Adrenal gland (tissue), 12 donors: ENCODE results near the gene TMEM108. TPM values are rescaled to one million over a fixed set of nuclear protein-coding genes. Genes with fewer than 3 reads are reported as not detected.
A peak's percentile ranks its signal among the peaks of the same experiment; 100 is the strongest.

Experiments used
- DNase-seq, 7 donors: peaks; one replicate each; pipeline ENCODE4 v3.0.0-alpha.2; 2019 to 2020
- H3K27ac ChIP-seq, 5 donors: fragments of 200-600 bp; sonication (generic) in 4 of 5; 1 replicate in 3 of 5; 2 replicates in 2 of 5; pipeline versions ENCODE4 v1.5.1 to v1.8.0; 2016 to 2020; ENCODE audit warnings: mild to moderate bottlenecking in 1 of 5
- H3K27me3 ChIP-seq: fragments of 200-600 bp; 2 replicates; pipeline ENCODE4 v1.8.0; 2021
- H3K36me3 ChIP-seq, 2 donors: fragments of 200-600 bp; replicated peaks in 1 of 2; 1 replicate in 1 of 2; 2 replicates in 1 of 2; pipeline versions ENCODE4 v1.5.1 to v1.8.0; 2018 to 2022
- H3K4me1 ChIP-seq, 2 donors: fragments of 200-600 bp; replicated peaks in 1 of 2; 1 replicate in 1 of 2; 2 replicates in 1 of 2; pipeline versions ENCODE4 v1.5.1 to v1.8.0; 2018 to 2021
- H3K4me3 ChIP-seq, 4 donors: fragments of 200-600 bp; sonication (generic) in 3 of 4; one replicate each; pipeline ENCODE4 v1.5.1; 2016 to 2018
- H3K9me3 ChIP-seq, 3 donors: fragments of 200-600 bp; sonication (generic) in 1 of 3; replicated peaks in 1 of 3; 1 replicate in 2 of 3; 2 replicates in 1 of 3; pipeline versions ENCODE4 v1.5.1 to v1.8.0; 2016 to 2021
- POLR2A ChIP-seq, 2 donors: fragments of 450-650 bp; IDR thresholded peaks; one replicate each; pipeline ENCODE4 v1.6.1; 2017; ENCODE audit warnings: antibody characterized with exemption in 2 of 2, mild to moderate bottlenecking in 2 of 2, moderate library complexity in 1 of 2
- WGBS, 4 donors: extraction: QIAGEN DNeasy Blood & Tissue Kit in 2 of 4; methylation state at CpG; one replicate each; pipeline versions ENCODE4 v1.1.5 to v1.1.7; 2013 to 2017; 5-methylcytosine and 5-hydroxymethylcytosine counted together
- intact Hi-C, 2 donors: fragments of 100-400 bp; cut with DNase I; formaldehyde crosslinking; loops; one replicate each; pipeline versions ENCODE4 v1.14.1 to v1.15.0; 2022 to 2023
- polyA plus RNA-seq, 3 donors: library from polyadenylated mRNA; stranded (reverse); fragments of 200-250 nt in 2 of 3; fragments of 350-450 nt in 1 of 3; fragmentation: Illumina TruSeq in 1 of 3; extraction: RNeasy Lipid Tissue Mini Kit (QIAGEN cat#74804) in 1 of 3; gene quantifications; one replicate each; pipeline ENCODE4 v1.2.3, GENCODE V29; 2013 to 2014
- total RNA-seq, 9 donors: library from RNA; depleted of rRNA in 4 of 9; stranded (reverse); fragments of >200 nt in 4 of 9; fragments of 120-200 nt in 1 of 9; fragmentation: NEBNext Ultra II Directional in 1 of 9; extraction: Animal tissue kit (Norgen Biotek cat#: 25700) in 1 of 9; gene quantifications; one replicate each; pipeline versions ENCODE4 v1.1.0 to v1.2.4, GENCODE V29; 2013 to 2023
- TF ChIP-seq, protein P1 (sequence below), 6 experiments: fragments of 450-650 bp in 4 of 6; fragments of 200-600 bp in 2 of 6; sonication (generic) in 1 of 6; IDR thresholded peaks; 1 replicate in 5 of 6; 2 replicates in 1 of 6; pipeline versions ENCODE4 v1.5.1 to v1.8.0; 2016 to 2021; ENCODE audit warnings: antibody characterized with exemption in 6 of 6, mild to moderate bottlenecking in 2 of 6, moderate library complexity in 1 of 6
- donor health status: healthy with polysubstance abuse.
- donor health status: Bipolar disorder and iron deficiency.
- donor health status: DM: yes; HTN: yes; CAD: no.
- donor health status: DM: no; HTN: no; CAD: no.
- donor health status: DM: no; HTN: no; CAD: no.
- donor health status: DM: yes; HTN: yes; CAD: no.

TMEM108 gene
- total and polyA plus RNA-seq, 12 donors, result 0.67 to 38.0 (median 14.8) TPM

DNA sequence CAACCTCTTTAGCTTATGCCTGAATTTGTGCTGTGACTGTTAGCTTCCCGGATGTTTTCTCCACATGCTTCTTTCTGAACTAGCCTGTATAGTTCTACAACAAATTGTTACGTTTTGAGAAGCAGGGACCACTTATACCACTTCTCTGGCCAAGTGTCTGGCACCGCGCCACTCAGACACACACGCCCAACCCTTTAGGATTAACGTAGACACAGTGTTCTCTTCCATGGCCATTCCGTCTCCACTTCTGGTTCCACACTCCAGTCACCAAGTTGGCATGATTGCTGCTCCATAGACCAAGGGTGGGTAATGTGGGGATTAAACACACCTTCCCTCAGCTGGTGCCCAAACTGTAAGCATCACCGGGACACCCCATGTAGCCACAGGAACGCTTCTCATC lies 755 bp upstream of the TMEM108 start:
- Histone ChIP-seq H3K27ac (no peak overlapping the region), H3K36me3 (no peaks in the 10 kb centered on the region), H3K4me1 (peaks cover 12 to 32% of the 10 kb centered on the region in 2 donors), H3K9me3 (no peaks in the 10 kb centered on the region), H3K27me3 (no peaks in the 10 kb centered on the region), H3K4me3 (peak overlapping the region in 1 of 4 donors; percentile 87)
- WGBS, 4 donors, result 79 to 82% (median 81%) methylated on average over 9 of the region's 9 CpGs
- peak in 2 of 7 donors; percentile 27 to 54 for DNase-seq
- TF ChIP-seq, protein P1, sequence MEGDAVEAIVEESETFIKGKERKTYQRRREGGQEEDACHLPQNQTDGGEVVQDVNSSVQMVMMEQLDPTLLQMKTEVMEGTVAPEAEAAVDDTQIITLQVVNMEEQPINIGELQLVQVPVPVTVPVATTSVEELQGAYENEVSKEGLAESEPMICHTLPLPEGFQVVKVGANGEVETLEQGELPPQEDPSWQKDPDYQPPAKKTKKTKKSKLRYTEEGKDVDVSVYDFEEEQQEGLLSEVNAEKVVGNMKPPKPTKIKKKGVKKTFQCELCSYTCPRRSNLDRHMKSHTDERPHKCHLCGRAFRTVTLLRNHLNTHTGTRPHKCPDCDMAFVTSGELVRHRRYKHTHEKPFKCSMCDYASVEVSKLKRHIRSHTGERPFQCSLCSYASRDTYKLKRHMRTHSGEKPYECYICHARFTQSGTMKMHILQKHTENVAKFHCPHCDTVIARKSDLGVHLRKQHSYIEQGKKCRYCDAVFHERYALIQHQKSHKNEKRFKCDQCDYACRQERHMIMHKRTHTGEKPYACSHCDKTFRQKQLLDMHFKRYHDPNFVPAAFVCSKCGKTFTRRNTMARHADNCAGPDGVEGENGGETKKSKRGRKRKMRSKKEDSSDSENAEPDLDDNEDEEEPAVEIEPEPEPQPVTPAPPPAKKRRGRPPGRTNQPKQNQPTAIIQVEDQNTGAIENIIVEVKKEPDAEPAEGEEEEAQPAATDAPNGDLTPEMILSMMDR (IDR thresholded peaks at IDR 0.05), result no peak
- no peak for TF ChIP-seq POLR2A (IDR thresholded peaks at IDR 0.05)
- intact Hi-C loops, result loop anchor here in 1 of 2 donors (10.0 kb wide), 1 partner anchor 303 kb away; no protein-coding TSS in a partner anchor

DNA sequence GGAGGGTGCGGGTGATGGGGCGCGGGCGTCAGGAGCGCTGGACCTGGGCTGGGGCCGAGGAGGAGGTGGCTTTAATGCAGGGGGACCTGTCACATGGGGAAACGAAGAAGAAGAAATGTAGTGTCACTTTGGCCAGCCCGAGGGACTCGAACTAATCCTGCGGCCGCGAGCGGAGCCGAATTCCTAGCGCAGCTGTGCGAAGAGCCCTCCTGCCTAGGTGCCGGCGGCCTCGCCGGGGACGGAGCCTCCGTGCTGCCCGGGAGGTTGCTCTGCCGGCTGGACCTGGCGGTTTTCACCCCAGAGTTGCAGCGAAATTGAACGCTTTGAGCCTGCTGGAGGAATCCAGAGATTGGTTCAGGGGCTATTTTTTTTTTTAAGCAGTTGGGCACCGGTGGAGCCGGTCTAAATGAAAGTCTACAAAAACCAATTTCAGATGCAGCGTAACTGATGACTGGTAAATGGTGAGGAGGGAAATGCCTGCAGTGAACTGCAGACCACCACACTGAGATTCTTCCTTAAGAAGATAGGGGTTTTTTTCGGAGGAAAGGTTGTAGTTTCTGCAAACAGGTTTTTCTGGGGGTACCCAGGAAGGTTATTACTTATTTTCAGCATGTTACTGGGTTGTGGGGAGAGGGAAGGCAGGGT lies 662 bp downstream of the TMEM108 start:
- peak; percentile 39 to 64 (median 56) for DNase-seq
- H3K27me3 ChIP-seq, result no peaks in the 10 kb centered on the region

DNA sequence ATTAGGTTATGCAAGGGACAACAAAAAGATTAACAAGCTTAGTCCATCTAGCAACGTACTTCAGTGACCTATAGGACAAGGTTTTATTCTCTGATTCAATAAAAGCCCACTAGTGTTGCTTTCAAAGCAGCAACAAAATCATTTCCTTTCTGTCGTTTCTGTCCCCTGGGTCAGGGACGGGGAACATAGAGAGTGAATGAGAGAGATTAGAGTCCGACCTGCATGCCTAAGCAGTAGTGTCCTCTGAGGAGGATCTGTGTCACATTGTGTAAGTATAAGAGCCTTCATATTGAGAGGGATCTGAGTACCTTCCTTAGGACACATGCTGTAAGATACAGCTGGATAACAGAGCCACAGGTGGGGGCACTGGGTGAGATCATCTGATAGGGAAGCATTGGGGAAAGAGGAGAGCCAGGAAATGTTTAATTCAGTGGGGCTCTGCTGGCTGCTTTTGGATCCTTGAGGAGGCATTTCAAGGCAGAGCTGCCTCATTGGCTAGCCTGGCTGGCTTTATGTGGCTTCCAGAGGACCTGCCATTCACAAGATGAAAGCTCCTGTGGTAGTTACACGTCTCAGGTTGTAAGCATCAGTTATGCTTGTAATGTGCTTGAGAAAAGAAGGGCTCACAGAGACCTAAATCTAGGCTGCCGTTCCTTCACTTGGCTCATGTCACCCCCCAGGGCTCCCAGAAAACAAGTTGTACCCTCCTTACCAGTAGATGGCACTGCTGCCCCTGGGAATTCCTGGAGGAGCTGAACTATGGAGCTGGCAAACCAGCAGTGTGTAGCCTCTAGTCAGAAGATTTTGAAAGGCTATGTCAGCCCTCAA lies 2.7 kb downstream of the TMEM108 start:
- Histone ChIP-seq H3K9me3 (no peaks in the 10 kb centered on the region), H3K27ac (peak overlapping the region; percentile 11 to 78 (median 58)), H3K4me3 (peak overlapping the region in 1 of 4 donors; percentile 12), H3K36me3 (no peaks in the 10 kb centered on the region), H3K27me3 (no peaks in the 10 kb centered on the region), H3K4me1 (peaks cover 12 to 40% of the 10 kb centered on the region in 2 donors)
- TF ChIP-seq, protein P1 (IDR thresholded peaks at IDR 0.05), result peak; percentile 72 to 88 (median 84)
- no peak for TF ChIP-seq POLR2A (IDR thresholded peaks at IDR 0.05)
- intact Hi-C loops, result loop anchor here (5.0 kb wide), 2 partner anchors 346 to 381 kb away; no protein-coding TSS in a partner anchor
- WGBS, 4 donors, result 6 to 15% (median 11%) methylated on average over 6 of the region's 6 CpGs
- peak; percentile 85 to 93 (median 89) for DNase-seq

More for the DNA sequence above, 662 bp downstream of the TMEM108 start:
- WGBS, 4 donors, result 2 to 3% (median 2%) methylated on average over 23 to 31 of the region's 31 CpGs
- H3K27ac ChIP-seq, result peak overlapping the region in 4 of 5 donors; percentile 41 to 71 (median 47)
- H3K4me3 ChIP-seq, result peak overlapping the region; percentile 58 to 87 (median 76)
- H3K4me1 ChIP-seq, result peaks cover 12 to 40% of the 10 kb centered on the region in 2 donors
- TF ChIP-seq, protein P1 (IDR thresholded peaks at IDR 0.05), result no peak
- peak in 1 of 2 donors; percentile 15 for TF ChIP-seq POLR2A (IDR thresholded peaks at IDR 0.05)
- H3K36me3 ChIP-seq, result no peaks in the 10 kb centered on the region
- intact Hi-C loops, result loop anchor here (2.0 to 10.0 kb wide), 3 partner anchors 304 to 346 kb away; no protein-coding TSS in a partner anchor
- H3K9me3 ChIP-seq, result no peaks in the 10 kb centered on the region

DNA sequence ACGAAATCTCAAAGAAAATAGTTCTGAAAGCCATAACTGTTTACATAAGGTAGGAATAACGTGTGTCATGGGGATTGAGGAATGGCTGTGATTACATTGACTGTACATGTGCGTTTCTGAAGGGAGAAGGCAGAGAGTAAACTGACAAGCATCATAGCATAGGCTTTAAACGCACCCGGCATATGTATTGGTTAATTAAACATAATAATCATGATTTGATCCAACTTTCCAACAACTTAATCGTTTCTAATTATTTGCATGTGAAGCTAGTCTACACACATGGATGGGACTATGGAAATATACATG lies 3.3 kb downstream of the TMEM108 start:
- H3K9me3 ChIP-seq, result no peaks in the 10 kb centered on the region
- H3K36me3 ChIP-seq, result no peaks in the 10 kb centered on the region
- TF ChIP-seq, protein P1 (IDR thresholded peaks at IDR 0.05), result no peak
- no peak for TF ChIP-seq POLR2A (IDR thresholded peaks at IDR 0.05)
- DNase-seq, result no peak
- no peak overlapping the region for H3K4me3 ChIP-seq
- no peaks in the 10 kb centered on the region for H3K27me3 ChIP-seq
- intact Hi-C loops, result loop anchor here (5.0 kb wide), 2 partner anchors 346 to 381 kb away; no protein-coding TSS in a partner anchor
- 29 to 38% (median 35%) methylated on average over 6 of the region's 6 CpGs for WGBS, 4 donors
- H3K27ac ChIP-seq, result peak overlapping the region in 3 of 5 donors; percentile 32 to 78 (median 58)
- peaks cover 12 to 40% of the 10 kb centered on the region in 2 donors for H3K4me1 ChIP-seq
